GM18867 (cell line): ENCODE measurements around the gene AKR1C2.
"Not testable (repeated sequence)": the region's sequence is repeated elsewhere in the genome, so short reads cannot be mapped to it uniquely, and the experiment has no call there.

ENCODE experiments used
- ATAC-seq: cut with Tn5 transposase; IDR thresholded peaks from one replicate; pipeline ENCODE4 v1.9.1; 2021; ENCODE audit warnings: mild to moderate bottlenecking, moderate library complexity; ENCODE audit not compliant: unreplicated experiment

AKR1C2 gene

DNA sequence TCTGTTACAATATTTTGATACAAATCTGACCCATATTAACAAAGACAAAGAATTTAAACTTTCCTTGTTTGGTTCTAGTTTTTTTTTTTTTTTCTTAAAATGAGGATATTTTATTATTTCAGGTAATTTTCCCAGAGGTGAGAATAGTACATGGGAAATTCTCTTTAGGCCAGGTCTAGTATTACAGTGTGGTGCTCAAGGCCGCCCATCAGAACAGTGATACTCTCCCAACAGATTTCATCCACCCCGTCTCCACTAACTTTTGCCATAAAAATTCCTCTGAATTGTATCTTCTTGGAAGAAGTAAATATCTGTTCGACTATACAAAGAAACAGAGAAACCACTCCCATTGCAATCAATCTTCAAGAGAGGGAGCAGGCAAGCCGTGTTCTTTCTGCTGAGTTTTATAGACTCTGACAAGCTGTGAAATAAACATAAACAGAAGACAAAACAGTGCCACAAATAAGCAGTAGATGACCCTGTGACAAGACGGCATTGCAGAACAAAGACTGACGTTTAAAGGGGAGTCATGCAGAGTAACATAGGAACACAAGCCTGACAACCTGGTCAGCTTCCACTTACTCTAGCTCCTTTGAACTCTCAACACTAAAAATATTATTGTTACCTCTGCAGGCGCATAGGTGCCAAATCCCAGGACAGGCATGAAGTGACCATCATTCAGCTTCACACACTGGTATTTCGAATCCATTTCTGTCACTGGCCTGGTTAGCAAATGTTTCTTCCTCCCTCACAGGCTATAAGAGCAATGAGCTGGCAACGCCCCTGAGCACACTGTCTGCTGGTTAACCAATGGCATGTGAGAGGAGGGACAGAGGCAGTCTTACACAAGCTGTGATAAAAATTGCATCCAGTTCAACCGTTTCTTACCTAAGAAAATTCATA, at the start of gene AKR1C2:
AKR1C2 (minus strand) TSS at position 731 of the 903 bp plus-strand sequence; CDS start at position 709, 22 bp downstream.
- ATAC-seq = not testable (repeated sequence)

- ATAC-seq = not testable (repeated sequence)
These were observed 49.4 kb upstream of the AKR1C2 start for GRCh38 chr10:5052951-5053500.

DNA sequence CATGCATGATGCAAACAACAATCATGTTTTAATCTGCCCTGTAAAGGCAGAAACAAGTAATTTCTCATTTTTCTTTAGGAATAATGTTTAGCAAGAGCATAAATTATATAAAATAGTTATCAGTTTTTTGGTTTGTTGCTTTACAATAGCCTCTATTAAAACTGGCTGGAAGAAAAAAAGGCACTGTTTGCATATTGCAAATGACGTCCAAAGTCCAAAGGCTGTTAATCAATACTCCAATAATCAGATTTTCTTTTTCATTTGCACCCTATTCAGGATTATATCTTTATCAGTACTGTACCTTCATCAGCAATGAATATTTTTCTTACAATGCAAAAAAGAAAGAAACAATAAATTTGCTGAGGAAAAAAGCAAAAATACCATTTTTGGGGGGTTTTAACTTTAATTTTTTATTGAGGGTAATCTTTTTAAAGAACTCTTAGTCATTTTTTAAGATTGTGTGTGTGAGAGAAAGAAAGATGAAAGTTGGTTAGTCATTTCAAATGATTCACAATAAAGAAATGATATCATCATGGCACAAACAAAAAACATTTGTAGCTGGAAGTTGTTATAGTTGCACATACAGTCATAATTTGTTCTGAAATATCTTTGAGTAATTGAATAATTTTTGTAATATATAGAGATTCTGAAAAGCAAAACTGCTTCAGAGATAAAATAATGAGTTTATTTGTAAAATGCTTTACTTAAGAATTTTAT, 44.4 kb upstream of the AKR1C2 start:
- ATAC-seq = no peak

DNA sequence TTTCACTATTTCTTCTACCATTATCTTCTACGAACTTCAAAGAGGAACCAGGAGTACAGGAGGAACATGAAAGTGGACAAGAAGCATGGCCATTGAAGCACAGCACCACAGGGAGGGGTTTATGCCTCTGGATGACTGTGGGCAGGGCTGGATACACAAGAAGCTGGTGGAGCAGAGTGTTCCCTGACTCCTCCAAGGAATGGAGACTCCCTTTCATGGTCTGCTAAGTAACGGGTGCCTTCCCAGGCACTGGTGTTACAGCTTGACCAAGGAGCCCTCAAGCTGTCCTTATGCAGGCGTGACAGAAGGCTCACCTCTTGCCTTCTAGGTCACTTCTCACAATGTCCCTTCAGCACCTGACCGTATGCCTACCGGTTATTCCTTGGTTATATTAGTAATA, 43.4 kb upstream of the AKR1C2 start:
- not testable (repeated sequence) for ATAC-seq

DNA sequence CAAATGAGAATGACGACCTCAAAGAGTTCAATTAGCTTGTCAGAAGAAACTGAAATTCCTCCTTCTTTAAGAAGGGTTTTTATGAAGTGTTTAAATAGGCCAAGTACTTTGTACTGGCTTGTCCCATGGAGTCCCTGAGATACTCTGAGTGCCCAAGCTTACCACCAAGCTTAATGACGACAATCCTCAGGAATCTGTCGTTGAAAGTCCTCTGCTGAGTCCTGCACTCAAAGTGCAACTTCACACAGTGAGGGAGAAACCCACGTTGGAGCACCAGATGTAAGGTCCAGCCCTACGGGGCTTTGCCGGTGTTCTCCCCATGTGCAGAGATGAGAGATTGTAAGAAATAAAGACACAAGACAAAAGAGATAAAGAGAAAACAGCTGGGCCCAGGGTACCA, 42.8 kb upstream of the AKR1C2 start:
- ATAC-seq = no peak

DNA sequence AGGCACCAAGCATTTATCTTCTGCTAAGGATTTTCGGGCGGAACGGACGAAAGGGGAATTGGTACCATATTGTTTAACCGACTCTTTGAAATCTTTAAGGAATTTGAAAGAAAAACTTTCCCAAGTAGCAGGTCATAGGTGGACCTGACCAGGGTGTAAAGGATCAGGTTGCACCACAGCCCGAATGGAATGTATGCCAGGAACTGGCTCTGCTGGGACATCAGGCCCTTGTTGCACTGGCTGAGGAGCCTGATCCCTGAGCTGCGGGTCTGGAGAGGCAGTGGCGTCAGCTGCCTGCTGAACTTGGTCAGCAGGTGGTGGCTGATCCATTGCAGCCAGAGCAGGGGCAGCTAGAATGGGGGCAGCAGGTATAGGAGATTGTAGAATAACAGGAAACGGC, 41.4 kb upstream of the AKR1C2 start:
- no peak for ATAC-seq

DNA sequence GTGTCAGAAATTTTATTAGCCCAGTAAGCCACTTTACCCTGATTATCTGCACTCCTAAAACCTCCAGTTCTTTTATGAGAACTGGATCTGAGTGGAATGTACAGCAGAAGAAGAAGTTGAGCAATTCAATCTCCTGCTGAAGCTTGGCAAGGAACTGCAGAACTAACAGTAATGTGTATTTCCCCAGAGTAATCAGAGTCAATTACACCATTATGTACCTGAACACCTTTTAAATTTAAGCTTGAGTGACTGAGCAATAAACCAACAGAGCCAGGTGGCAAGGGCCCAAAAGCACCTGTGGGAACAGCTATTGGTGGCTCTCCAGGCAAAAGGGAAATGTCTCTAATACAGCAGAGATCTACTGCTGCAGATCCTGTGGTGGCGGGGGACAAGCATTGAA, 40.1 kb upstream of the AKR1C2 start:
- ATAC-seq = no peak

GRCh38 chr10:5042922-5043321, 39.3 kb upstream of the AKR1C2 start:
- no peak for ATAC-seq

- no peak for ATAC-seq
These were observed 37.9 kb upstream of the AKR1C2 start for GRCh38 chr10:5041471-5042023.

DNA sequence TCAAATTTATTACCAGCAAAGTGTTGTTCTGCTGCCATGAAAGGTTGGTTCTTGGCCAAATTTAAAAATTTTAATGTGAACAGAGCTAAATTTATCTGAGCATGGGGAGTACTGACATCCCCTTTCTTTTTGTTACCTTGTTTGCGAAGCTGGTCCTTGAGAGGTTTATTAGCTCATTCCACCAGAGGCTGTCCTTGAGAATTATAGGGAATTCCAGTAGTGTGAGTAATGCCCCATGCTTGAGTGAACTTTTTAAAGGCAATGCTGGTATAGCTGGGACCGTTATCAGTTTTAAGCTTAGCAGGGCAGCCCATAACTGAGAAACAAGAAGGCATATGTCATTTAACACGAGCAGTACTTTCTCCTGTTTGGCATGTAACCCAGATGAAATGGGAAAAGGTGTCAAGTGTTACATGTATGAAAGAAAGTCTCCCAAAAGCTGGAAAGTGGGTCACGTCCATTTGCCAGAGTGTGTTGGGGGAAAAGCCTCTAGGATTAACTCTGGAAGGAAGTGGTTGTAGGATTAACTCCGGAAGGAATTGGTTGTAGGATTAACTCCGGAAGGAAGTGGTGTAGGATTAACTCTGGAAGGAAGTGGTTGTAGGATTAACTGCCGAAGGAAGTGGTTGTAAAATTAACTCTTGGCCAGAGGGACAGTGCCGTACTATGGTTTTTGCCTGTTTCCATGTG, 37.3 kb upstream of the AKR1C2 start:
- ATAC-seq = no peak

DNA sequence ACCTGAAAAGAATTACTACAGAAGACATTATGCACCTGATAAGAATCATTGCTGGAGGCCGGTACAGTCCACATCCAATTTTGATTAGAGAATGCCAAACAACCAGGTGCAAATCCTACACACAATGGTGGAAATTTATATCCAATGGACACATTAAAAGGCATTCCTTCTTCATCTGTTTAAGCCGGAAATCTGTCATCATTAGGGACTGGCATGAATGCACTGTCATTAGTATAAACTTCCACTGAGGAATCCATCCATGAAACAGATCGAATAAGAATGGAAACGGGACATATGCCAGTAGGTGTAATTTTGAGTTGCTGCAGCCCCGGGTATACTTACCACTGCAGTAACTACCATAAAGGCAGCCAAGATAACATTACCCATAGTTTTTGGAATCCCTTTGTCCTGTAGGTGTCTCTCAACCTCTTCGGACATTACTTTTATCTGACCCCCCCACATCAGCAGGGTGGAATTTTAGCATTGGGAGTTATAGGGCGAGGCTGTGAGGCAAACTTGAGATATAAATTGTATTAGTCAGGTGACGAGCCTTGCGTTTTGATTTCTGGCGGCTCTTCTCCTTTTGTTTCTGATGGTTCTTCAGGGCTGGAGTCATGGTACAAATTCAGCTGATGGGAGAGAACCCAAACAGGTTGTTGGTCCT, 36.5 kb upstream of the AKR1C2 start:
- no peak for ATAC-seq

DNA sequence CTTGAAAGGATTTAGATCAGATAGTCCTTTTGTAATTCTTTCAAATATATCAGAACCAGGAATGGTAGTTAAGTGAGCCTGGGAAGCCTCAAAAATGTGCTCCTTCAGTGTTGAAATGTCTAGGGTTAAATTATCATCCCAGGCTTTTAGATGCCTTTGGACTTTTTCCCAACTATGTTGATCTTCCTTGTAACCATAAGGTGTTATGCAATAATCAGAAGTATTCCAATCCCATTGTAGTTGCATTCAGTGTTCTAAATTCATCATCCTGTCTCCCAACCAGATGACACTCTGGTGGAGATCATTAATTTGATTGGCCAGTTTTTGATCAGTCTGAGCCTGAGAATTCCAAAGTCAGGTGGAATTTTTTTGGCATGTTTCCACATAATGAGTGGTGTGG, 35.1 kb upstream of the AKR1C2 start:
- ATAC-seq = no peak

DNA sequence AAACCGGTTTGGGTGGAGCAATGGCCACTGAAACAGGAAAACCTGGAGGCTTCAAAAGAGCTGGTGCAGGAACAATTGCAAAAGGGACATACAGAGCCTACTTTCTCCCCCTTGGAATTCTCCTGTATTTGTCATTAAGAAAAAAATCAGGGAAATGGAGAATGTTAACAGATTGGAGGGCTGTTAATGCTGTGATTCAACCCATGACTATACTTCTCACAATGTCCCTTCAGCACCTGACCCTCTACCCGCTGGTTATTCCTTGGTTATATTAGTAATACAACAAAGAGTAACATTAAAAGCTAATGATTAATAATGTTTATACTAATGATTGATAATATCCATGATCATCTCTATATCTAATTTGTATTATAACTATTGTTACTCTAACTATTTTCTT, 34.4 kb upstream of the AKR1C2 start:
- ATAC-seq = no peak

- ATAC-seq = no peak
These were observed 32.9 kb upstream of the AKR1C2 start for GRCh38 chr10:5036511-5036910.

GRCh38 chr10:5035356-5035755, 31.7 kb upstream of the AKR1C2 start:
- ATAC-seq = no peak

GRCh38 chr10:5034588-5034987, 30.9 kb upstream of the AKR1C2 start:
- no peak for ATAC-seq

GRCh38 chr10:5033061-5033778, 29.6 kb upstream of the AKR1C2 start:
- ATAC-seq = no peak

GRCh38 chr10:5032444-5032843, 28.8 kb upstream of the AKR1C2 start:
- not testable (repeated sequence) for ATAC-seq

GRCh38 chr10:5031588-5031987, 27.9 kb upstream of the AKR1C2 start:
- not testable (repeated sequence) for ATAC-seq

GRCh38 chr10:5030989-5031388, 27.3 kb upstream of the AKR1C2 start:
- ATAC-seq = no peak
